GM04504 (cell line): ENCODE measurements around the gene ABCC4.
"Not testable (repeated sequence)": the region's sequence is repeated elsewhere in the genome, so short reads cannot be mapped to it uniquely, and the experiment has no call there.

Experiments
- DNase-seq: peaks from one replicate; pipeline ENCODE4 v3.0.0-alpha.2; 2012; ENCODE audit warnings: low read depth

The ABCC4 gene

GRCh38 chr13:95298169-95298965 lies 2.9 kb downstream of the ABCC4 start:
- no peak for DNase-seq

GRCh38 chr13:95296326-95296925 lies 4.8 kb downstream of the ABCC4 start:
- DNase-seq: no peak

- no peak for DNase-seq
Measured at GRCh38 chr13:95295026-95295425, 6.2 kb downstream of the ABCC4 start.

- DNase-seq: no peak
Measured at GRCh38 chr13:95292622-95293021, 8.6 kb downstream of the ABCC4 start.

GRCh38 chr13:95289901-95290300 lies 11.3 kb downstream of the ABCC4 start:
- not testable (repeated sequence) for DNase-seq

GRCh38 chr13:95289020-95289444 lies 12.2 kb downstream of the ABCC4 start:
- no peak for DNase-seq

- no peak for DNase-seq
Measured at GRCh38 chr13:95284436-95284835, 16.8 kb downstream of the ABCC4 start.

GRCh38 chr13:95279016-95279415 lies 22.2 kb downstream of the ABCC4 start:
- DNase-seq: no peak

GRCh38 chr13:95276037-95276505 lies 25.2 kb downstream of the ABCC4 start:
- DNase-seq: no peak

- DNase-seq: no peak
Measured at GRCh38 chr13:95275322-95276036, 25.8 kb downstream of the ABCC4 start.

- not testable (repeated sequence) for DNase-seq
Measured at GRCh38 chr13:95273592-95274132, 27.6 kb downstream of the ABCC4 start.

- DNase-seq: not testable (repeated sequence)
Measured at GRCh38 chr13:95272076-95272475, 29.2 kb downstream of the ABCC4 start.

- DNase-seq: no peak
Measured at GRCh38 chr13:95269756-95270155, 31.5 kb downstream of the ABCC4 start.

GRCh38 chr13:95268343-95269065 lies 32.7 kb downstream of the ABCC4 start:
- DNase-seq: not testable (repeated sequence)

GRCh38 chr13:95267662-95268342 lies 33.4 kb downstream of the ABCC4 start:
- peak; percentile 65 for DNase-seq

GRCh38 chr13:95264225-95264624 lies 37.0 kb downstream of the ABCC4 start:
- no peak for DNase-seq

- DNase-seq: no peak
Measured at GRCh38 chr13:95262837-95263384, 38.3 kb downstream of the ABCC4 start.

GRCh38 chr13:95261956-95262355 lies 39.3 kb downstream of the ABCC4 start:
- no peak for DNase-seq

- no peak for DNase-seq
Measured at GRCh38 chr13:95260031-95260525, 41.2 kb downstream of the ABCC4 start.

- no peak for DNase-seq
Measured at GRCh38 chr13:95258619-95259194, 42.5 kb downstream of the ABCC4 start.
